Muscle layer of duodenum (tissue), 2 donors: ENCODE results near the gene CTSD.

Experiments used
- H3K27ac ChIP-seq: one replicate; pipeline ENCODE4 v1.7.0; 2013; ENCODE audit warnings: mild to moderate bottlenecking, low read length
- H3K27me3 ChIP-seq: one replicate; pipeline ENCODE4 v1.7.0; 2013; ENCODE audit warnings: low read depth, mild to moderate bottlenecking, control low read depth, low read length
- H3K36me3 ChIP-seq, 2 donors: one replicate each; pipeline ENCODE4 v1.7.0; 2013; ENCODE audit warnings: low read length in 2 of 2, control low read depth in 1 of 2, mild to moderate bottlenecking in 1 of 2; ENCODE audit not compliant: insufficient read depth in 2 of 2, control insufficient read depth in 1 of 2
- H3K4me1 ChIP-seq, 2 donors: one replicate each; pipeline ENCODE4 v1.7.0; 2013; ENCODE audit warnings: low read length in 2 of 2, mild to moderate bottlenecking in 2 of 2, control low read depth in 1 of 2, moderate library complexity in 1 of 2; ENCODE audit not compliant: insufficient read depth in 2 of 2, control insufficient read depth in 1 of 2
- H3K4me3 ChIP-seq, 2 donors: one replicate each; pipeline ENCODE4 v1.7.0; 2013; ENCODE audit warnings: low read length in 2 of 2, low read depth in 1 of 2, mild to moderate bottlenecking in 1 of 2
- H3K9me3 ChIP-seq, 2 donors: one replicate each; pipeline ENCODE4 v1.7.0; 2013; ENCODE audit warnings: low read length in 2 of 2, control low read depth in 1 of 2, mild to moderate bottlenecking in 1 of 2; ENCODE audit not compliant: control insufficient read depth in 1 of 2
- donor health status: healthy.

CTSD gene

DNA sequence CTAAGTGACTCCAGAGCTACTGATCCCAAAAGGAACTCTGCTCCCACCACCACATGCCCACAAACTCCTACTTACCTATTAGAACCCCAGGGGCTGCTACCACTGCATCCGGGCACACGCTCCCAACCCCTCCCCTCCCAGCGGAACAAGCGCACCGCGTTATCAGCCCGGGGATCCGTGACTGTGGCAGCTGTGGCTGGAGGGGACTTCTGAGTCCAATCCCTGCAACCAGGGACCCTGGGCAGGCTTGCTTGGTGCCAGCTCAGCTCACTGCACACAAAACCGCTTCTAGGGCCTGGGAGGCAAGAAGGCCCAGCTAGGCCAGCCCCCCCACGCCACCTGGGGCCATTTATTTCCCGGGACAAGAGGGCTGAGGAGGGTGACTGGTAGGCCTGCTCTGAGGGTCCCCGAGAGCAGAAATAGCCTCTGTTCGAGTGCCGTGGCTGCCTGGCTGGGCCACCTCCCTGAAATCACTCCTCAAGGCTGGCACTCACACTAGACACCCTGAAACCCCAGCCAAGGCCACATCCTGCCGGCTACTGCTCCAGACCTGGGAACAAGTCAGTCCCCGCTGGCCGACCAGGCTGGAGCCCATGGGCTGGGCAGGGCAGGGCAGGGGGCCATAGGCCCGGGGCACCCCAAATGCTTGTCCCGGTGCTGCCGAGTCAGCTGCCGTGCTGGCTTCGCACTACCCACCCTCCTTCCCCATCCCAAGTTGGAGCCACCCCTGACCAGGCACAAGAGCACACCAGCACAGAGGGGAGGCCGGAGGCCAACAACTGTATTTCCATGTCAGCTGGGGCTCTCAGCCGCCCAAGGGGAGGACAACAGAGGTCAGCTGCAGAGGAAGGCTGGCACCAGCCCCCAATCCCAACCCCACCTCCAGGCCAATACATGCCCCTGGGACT is 11.5 kb downstream of the CTSD start:
- no peak overlapping the region for H3K27ac ChIP-seq
- H3K36me3 ChIP-seq: peaks cover 17 to 48% of the 10 kb centered on the region in 2 donors

GRCh38 chr11:1751531-1751921 is 12.2 kb downstream of the CTSD start:
- Histone ChIP-seq H3K9me3 (no peaks in the 10 kb centered on the region), H3K4me1 (peaks cover 0 to 25% of the 10 kb centered on the region in 2 donors), H3K36me3 (peaks cover 12 to 40% of the 10 kb centered on the region in 2 donors), H3K27ac (no peak overlapping the region), H3K4me3 (no peak overlapping the region), H3K27me3 (peaks cover 8% of the 10 kb centered on the region)

More for the DNA sequence above, 11.5 kb downstream of the CTSD start:
- no peak overlapping the region for H3K4me3 ChIP-seq
- H3K4me1 ChIP-seq: peaks cover 0 to 30% of the 10 kb centered on the region in 2 donors
- H3K9me3 ChIP-seq: no peaks in the 10 kb centered on the region
- peaks cover 8% of the 10 kb centered on the region for H3K27me3 ChIP-seq

DNA sequence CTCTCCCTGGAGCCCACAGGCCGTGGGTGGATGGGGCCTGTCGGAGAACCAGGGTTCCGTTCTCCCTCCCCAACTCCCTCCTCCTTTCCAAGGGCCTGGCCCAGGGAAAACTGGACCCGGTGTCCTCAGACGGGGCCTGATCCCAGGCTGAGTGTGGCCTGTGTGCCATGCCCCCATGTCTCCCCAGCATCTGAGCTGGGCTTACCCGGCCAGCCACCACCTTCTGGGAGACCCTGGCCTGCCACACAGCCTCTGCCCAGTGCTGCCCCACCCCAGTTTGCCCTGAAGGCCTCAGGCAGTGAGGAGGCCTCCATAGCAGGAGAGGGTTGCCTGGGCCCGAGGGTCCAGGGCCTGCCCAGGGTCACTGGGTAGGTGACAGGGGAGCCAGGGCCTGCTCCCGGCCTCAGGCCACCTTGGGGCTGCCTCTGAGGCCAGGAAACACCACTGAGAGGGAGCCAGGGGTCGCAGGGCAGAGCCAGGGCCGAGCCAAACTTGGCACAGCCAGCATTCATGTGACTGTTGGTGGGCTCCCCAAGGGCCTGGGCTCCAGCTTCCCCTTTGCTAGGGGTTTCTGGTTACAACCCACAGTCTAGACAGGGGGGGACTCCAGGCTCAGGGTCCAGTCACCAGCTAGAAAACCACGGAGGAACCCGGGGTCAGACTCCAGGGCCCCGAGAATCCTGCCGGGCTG is 12.7 kb downstream of the CTSD start:
- no peak overlapping the region for H3K27ac ChIP-seq
- H3K4me1 ChIP-seq: peaks cover 0 to 25% of the 10 kb centered on the region in 2 donors
- peaks cover 8% of the 10 kb centered on the region for H3K27me3 ChIP-seq

DNA sequence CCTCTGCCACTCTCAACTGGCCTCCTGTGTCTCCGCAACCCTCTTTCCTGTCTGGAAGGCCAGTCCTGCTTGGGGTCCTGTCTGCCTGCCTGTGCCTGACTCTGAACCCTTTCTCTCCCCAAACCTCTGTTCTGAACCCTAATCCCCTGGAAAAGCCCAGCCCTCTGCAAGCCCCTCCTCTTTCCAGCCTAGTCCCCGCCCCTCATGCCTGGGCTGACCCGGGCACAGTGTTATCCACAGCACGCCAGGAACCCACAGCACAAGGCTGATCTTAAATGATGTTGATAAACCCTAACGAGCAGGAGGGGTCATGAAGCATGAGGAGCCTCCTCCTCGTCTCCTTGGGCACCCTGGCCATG is 13.3 kb downstream of the CTSD start, which contains the start of gene IFITM10:
IFITM10 (minus strand) TSS at position 115 of the 359 bp plus-strand sequence. CDS start 153 bp downstream, outside the sequence.
- Histone ChIP-seq H3K27me3 (peaks cover 8% of the 10 kb centered on the region), H3K36me3 (peaks cover 8 to 31% of the 10 kb centered on the region in 2 donors), H3K27ac (no peak within 1 kb of the TSS), H3K9me3 (no peaks in the 10 kb centered on the region), H3K4me1 (peaks cover 0 to 25% of the 10 kb centered on the region in 2 donors), H3K4me3 (no peak within 1 kb of the TSS)

More for the DNA sequence above, 12.7 kb downstream of the CTSD start:
- H3K9me3 ChIP-seq: no peaks in the 10 kb centered on the region
- H3K4me3 ChIP-seq: no peak overlapping the region
- peaks cover 9 to 35% of the 10 kb centered on the region in 2 donors for H3K36me3 ChIP-seq

GRCh38 chr11:1749395-1750351 is 14.1 kb downstream of the CTSD start:
- Histone ChIP-seq H3K27me3 (peaks cover 8% of the 10 kb centered on the region), H3K27ac (no peak overlapping the region), H3K9me3 (no peaks in the 10 kb centered on the region), H3K4me1 (peaks cover 0 to 25% of the 10 kb centered on the region in 2 donors), H3K4me3 (no peak overlapping the region), H3K36me3 (peaks cover under 1 to 23% of the 10 kb centered on the region in 2 donors)

DNA sequence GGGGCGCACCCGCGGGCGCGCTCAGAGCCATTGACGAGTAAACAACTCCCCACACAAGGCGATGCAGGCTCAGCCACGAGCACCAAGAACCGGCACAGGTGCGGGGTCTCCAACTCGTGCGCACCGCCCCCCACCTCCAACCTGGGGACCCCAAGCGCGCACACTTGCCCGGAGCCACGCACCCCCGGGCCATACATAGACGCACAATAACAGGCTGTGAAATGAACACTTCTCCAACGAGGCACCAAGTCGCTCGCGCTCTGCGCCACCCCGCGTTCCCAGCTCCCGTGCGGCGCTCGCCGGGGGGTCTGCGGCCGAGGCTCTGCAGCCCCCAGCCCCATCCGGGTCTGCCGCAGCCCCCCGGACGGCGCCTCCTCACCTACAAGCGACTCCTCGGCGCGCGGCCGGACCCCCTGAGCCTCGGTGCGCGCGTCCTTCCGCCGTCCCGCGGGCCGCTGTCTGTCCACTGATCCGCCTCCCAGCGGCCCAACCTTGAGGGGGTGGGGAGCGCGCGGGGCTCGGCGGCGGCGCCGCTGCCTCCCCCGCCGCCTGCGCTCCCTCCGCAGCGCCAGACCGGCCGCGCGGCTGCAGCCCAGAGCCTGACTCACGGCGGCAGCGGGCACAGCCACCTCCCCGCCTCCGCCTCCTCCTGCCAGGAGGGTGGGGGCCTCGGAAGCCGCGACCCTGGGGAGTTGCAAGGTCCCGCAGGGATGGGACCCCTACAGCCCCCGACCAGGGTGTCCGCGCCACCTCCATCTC is 14.9 kb downstream of the CTSD start:
- Histone ChIP-seq H3K27me3 (peaks cover 8% of the 10 kb centered on the region), H3K36me3 (peaks cover 0 to 14% of the 10 kb centered on the region in 2 donors), H3K27ac (no peak overlapping the region), H3K9me3 (no peaks in the 10 kb centered on the region), H3K4me3 (peak overlapping the region in 1 of 2 donors; percentile 40), H3K4me1 (peaks cover 0 to 25% of the 10 kb centered on the region in 2 donors)

DNA sequence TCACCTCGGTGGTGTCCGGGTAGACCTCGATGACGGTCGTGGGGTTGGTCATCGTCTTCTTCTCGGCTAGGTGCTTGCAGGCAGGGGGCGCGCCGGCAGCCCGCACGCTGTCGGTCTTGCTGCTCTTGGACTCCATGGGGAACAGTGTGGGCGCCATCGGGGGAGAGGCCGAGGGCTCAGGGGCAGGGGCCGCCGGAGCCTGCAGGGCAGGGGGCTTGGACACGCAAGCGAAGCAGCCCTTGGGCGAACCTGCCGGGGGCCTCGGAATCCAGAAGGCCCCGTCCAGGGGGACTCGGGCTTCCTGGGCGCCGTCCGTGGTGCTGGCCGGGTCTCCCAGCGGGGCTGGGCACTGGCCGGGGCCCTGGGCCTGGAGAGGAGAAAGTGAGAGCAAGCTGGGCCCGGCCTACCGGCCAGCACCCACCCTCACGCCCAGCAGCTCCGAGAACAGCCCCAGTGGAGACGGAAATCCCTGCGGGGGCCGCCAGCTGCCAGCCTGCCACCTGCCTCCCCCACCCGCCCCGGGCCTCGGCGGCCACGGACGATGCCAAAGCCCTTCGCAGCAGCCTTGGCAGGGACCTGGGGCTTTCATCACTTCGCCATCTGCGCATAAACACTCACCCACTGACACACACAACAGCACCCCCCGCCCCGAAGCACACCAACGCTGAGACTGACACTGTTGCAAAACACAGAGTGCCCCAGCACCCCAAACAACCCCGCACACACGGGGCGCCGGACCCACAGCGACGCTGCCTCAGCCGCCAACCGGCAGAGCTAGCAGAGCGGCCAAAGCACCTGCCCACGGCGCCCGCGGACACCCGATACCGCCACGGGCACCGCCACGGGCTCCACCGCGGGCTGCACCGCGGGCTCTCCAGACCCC is 15.7 kb downstream of the CTSD start:
- no peak overlapping the region for H3K27ac ChIP-seq
- peak overlapping the region in 1 of 2 donors; percentile 40 for H3K4me3 ChIP-seq
- H3K4me1 ChIP-seq: peaks cover 0 to 25% of the 10 kb centered on the region in 2 donors
- H3K27me3 ChIP-seq: peaks cover 8% of the 10 kb centered on the region
- peaks cover 0 to 6% of the 10 kb centered on the region in 2 donors for H3K36me3 ChIP-seq
- no peaks in the 10 kb centered on the region for H3K9me3 ChIP-seq

GRCh38 chr11:1746956-1747752 is 16.6 kb downstream of the CTSD start:
- Histone ChIP-seq H3K36me3 (no peaks in the 10 kb centered on the region), H3K4me3 (no peak overlapping the region), H3K27me3 (peaks cover 8% of the 10 kb centered on the region), H3K4me1 (peaks cover 0 to 25% of the 10 kb centered on the region in 2 donors), H3K9me3 (no peaks in the 10 kb centered on the region), H3K27ac (no peak overlapping the region)

DNA sequence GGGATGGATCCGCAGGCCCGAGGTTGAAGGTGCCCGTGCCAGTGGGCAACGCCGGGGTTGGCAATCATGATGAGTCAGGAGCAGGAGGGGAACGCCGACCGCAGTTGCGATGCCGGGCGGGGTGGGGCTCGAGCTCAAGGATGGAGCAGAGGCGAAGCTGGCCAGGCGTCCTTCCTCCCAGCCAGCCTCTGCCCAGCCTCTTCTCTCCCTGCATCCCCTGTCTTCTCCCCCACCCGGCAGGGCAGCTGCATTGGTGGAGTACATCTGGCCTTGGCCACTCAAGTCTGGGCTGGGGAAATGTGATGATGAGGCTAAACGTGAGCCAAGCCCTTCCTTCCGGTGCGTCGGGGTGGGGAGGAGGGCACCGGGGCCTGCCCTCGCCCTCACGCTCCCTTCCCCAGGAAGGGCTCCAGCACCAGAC is 17.2 kb downstream of the CTSD start:
- peaks cover 8% of the 10 kb centered on the region for H3K27me3 ChIP-seq
- no peaks in the 10 kb centered on the region for H3K9me3 ChIP-seq
- H3K4me3 ChIP-seq: no peak overlapping the region
- H3K27ac ChIP-seq: no peak overlapping the region
- H3K4me1 ChIP-seq: peaks cover 0 to 25% of the 10 kb centered on the region in 2 donors
- no peaks in the 10 kb centered on the region for H3K36me3 ChIP-seq
